Fibroblast of the aortic adventitia (primary cell): ENCODE results near the gene ZNF697. TPM values are rescaled to one million over a fixed set of nuclear protein-coding genes. Genes with fewer than 3 reads are reported as not detected.

Experiments used
- DNase-seq: peaks from one replicate; pipeline ENCODE4 v3.0.0-alpha.2; 2010; ENCODE audit warnings: low read depth
- H3K4me3 ChIP-seq: 2 replicates; pipeline ENCODE4 v1.5.1; 2011; ENCODE audit warnings: low read depth, mild to moderate bottlenecking, control low read depth, low read length, moderate library complexity
- CTCF ChIP-seq: IDR thresholded peaks from 2 replicates; pipeline ENCODE4 v1.5.1; 2011; ENCODE audit warnings: mild to moderate bottlenecking, low read length, control low read depth, inconsistent platforms; ENCODE audit not compliant: insufficient read depth
- total RNA-seq: library from RNA; depleted of rRNA; stranded (reverse); fragments of >200 nt; gene quantifications from 2 replicates; pipeline ENCODE4 v1.2.3, GENCODE V29; 2012; ENCODE audit warnings: low replicate concordance

ZNF697 gene
- total RNA-seq, 1 donor, result 4.4 TPM

GRCh38 chr1:119664067-119664466 lies 16.0 kb upstream of the ZNF697 start:
- TF ChIP-seq CTCF, result no peak
- no peak overlapping the region for H3K4me3 ChIP-seq
- no peak for DNase-seq

GRCh38 chr1:119662034-119662437 lies 14.0 kb upstream of the ZNF697 start:
- H3K4me3 ChIP-seq, result no peak overlapping the region
- no peak for DNase-seq
- TF ChIP-seq CTCF, result no peak

GRCh38 chr1:119660253-119661083 lies 12.4 kb upstream of the ZNF697 start:
- DNase-seq, result no peak
- TF ChIP-seq CTCF, result no peak
- H3K4me3 ChIP-seq, result no peak overlapping the region

- no peak for TF ChIP-seq CTCF
These were observed 11.6 kb upstream of the ZNF697 start for GRCh38 chr1:119659628-119660027.

GRCh38 chr1:119656410-119656955 lies 8.4 kb upstream of the ZNF697 start:
- no peak overlapping the region for H3K4me3 ChIP-seq
- no peak for TF ChIP-seq CTCF

More at GRCh38 chr1:119659628-119660027, 11.6 kb upstream of the ZNF697 start:
- H3K4me3 ChIP-seq, result no peak overlapping the region
- DNase-seq, result peak; percentile 75

GRCh38 chr1:119655154-119655553 lies 7.1 kb upstream of the ZNF697 start:
- no peak for TF ChIP-seq CTCF
- no peak overlapping the region for H3K4me3 ChIP-seq
- peak; percentile 42 for DNase-seq

More at GRCh38 chr1:119656410-119656955, 8.4 kb upstream of the ZNF697 start:
- no peak for DNase-seq
